NCI-H2081 (cell line): ENCODE measurements around the gene WARS2.
A peak's percentile ranks its signal among the peaks of the same experiment; 100 is the strongest.

Experiments
- DNase-seq, 2 experiments: peaks; one replicate each; lab custom pipeline; 2025; lab: John Stamatoyannopoulos, UW

Gene WARS2

GRCh38 chr1:119015547-119015946, 124.9 kb downstream of the WARS2 start:
- DNase-seq, result no peak

DNA sequence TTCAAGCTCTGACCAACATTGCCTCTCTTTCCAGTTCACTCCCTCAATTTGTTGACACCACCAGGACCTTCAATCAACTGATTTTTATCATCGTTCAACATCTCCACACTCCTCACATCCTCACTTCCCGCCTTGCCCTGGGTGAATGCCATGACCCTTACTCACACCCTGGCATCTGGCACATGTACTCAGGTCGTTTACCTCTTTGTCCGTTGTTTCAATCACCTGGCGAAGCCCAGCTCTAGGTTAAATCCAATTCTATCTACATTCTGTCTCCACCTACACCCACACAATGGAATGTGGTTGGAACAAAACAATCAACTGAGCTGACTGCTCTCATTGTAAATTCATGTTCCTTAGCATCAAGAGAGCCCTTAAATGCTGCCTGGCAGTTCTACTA, 128.1 kb downstream of the WARS2 start:
- DNase-seq, result no peak

DNA sequence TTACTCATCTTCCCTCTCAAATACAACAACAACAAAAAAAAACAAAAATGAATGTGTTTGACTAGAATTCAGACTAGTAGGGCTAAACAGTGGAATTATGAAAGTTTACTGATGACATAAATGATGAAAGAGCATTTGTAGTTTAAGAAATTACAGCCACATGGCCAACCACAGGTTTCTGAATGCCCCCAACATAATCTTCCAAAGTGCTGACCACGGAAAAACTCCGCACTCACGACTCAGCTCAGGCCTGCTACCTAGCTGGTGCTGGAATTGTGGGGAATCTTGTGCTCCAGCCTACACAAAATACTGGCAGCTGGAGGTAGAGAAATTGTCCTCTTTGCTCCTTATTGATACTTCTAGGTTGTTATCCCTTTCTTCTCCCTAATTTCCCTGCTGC, 128.7 kb downstream of the WARS2 start:
- no peak for DNase-seq

- DNase-seq, result no peak
These were observed 129.3 kb downstream of the WARS2 start for GRCh38 chr1:119011116-119011515.

DNA sequence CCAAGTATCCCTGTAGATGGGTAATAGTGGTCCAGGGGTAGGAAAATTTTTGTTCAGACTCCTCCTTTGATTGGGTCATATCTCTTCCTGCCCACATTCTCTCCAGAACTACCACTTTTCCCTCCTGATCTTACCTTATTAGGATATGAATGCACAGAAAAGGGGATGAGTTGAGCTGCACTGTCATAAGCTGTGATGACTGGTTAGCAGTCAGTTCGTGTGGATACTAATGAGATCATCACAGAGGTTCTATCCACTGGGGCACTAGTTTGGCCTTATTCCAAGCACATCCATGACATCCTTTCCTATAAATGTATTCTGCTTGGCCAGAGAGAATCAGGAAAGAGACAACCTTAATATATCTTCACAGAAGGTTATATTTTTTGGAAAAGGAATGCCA, 130.3 kb downstream of the WARS2 start:
- DNase-seq, result no peak

DNA sequence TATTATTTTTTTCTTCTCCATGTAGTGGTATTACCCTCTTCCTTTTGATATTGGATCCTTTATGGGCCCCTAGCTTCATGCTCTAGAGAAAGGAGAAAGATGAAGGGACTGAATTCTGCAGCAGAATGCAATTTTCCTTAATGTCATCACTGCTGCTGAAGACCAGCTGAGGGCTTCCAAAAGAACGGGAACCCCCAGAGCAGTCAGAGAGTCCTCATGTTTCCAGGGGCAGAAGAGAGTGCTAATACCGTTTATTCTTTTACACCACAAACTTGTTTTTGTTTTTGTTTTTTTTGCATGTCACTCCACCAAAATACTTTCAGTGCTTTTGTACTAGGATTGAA, 131.2 kb downstream of the WARS2 start:
- no peak for DNase-seq

DNA sequence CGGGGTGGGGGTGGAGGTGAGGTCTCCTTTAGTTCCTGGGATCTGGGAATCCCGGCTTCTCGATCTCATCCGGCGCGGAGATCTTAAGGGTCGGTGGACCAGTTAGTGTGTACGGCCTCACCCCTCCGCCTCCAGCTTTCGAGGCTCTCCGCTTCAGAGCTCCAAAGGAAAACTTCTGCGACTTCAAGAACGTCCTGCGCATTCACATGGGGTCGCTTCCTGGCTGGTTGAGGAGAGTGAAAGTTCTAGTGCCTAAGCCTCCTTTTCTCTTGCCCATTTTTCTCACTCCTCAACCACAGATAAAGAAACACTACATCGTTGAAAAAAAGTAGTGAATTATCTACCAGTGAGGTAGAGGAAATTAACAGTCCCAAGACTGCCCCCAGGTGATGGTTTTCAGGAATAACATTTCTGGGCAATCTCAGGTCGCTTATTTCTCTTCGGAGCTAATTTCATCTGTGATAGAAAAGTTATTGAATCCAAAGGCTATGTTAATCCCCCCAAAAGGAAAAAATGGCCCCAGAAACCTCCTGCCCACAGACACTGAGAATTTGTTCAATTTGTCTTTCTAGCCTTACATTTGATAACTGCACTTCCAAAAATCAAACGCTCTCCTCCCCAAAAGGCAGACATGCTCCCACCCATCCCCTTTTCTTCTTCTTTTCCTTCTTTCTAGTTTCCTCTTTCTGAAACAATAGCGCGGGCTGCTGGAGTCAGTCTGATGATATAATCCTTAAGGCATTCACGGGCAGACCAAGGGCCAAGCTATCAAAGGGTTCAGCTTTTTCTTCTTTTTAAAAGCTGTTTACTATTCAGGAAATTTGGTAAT, 131.8 kb downstream of the WARS2 start:
- DNase-seq, result peak; percentile 2 to 14

GRCh38 chr1:119007670-119008482, 132.6 kb downstream of the WARS2 start:
- DNase-seq, result no peak

- no peak for DNase-seq
These were observed 133.1 kb downstream of the WARS2 start for GRCh38 chr1:119007339-119007669.

- no peak for DNase-seq
These were observed 133.8 kb downstream of the WARS2 start for GRCh38 chr1:119006406-119007279.

DNA sequence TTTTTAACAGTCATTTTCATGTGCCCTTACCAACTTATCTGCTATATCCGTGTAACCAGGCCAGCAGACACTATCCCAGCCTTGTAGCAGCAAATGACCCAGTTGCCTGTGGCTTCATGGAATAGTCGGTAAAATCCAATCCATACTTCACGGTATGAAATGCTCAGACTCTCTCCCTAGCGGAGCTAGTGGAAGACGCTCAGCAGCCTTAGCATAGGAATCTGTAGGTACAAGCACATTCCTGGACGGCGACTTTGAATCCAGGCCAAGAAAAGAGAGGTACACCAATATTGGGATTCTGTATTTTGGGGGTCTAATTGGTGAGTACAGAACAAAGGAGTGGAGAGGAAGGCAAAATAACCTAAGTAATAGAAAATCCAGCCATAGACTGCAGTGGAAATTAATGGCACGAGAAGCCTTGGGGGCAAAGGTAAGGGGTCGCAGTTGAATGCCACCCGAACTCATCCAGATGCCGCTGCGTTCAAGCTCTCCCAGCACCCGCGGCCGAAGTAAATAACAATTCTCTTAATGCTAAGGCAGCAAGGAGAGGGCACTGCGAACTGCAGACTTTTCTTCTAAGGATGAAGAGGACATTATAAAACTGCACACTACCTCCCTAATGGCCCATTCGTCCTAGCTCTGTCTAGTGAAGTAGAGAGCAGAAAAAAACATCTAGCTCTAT, 134.6 kb downstream of the WARS2 start:
- DNase-seq, result no peak

GRCh38 chr1:119004781-119005180, 135.7 kb downstream of the WARS2 start:
- DNase-seq, result no peak

- DNase-seq, result no peak
These were observed 136.3 kb downstream of the WARS2 start for GRCh38 chr1:119004129-119004527.

DNA sequence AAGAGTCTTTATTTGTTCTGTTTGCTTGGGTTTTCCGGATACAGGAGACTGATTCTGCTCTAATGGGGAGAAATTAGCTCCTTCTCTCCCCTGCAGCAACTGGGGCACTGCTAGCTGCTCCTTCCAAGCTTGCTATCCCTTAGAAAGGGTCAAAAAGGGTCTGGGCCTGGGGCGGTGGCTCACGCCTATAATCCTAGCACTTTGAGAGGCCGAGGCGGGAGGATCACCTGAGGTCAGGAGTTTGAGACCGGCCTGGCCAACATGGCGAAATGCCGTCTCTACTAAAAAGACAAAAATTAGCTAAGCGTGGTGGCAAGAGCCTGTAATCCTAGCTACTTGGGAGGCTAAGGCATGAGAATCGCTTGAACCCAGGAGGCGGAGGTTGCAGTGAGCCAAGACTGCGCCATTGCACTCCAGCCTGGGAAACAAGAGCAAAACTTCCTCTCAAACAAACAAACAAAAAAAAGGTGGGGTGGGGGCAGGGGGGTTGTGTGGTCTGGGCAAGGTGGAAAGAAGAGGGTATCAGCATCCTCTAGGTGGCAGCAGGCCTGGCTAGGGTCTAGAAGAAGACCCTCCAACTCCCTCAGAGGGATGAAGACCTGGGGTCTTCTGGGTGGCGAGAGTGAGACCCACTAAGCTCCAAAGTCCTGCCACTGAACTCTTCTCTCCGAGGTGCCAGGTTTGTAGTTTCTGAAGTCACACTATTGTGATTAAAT, 136.9 kb downstream of the WARS2 start:
- DNase-seq, result no peak

DNA sequence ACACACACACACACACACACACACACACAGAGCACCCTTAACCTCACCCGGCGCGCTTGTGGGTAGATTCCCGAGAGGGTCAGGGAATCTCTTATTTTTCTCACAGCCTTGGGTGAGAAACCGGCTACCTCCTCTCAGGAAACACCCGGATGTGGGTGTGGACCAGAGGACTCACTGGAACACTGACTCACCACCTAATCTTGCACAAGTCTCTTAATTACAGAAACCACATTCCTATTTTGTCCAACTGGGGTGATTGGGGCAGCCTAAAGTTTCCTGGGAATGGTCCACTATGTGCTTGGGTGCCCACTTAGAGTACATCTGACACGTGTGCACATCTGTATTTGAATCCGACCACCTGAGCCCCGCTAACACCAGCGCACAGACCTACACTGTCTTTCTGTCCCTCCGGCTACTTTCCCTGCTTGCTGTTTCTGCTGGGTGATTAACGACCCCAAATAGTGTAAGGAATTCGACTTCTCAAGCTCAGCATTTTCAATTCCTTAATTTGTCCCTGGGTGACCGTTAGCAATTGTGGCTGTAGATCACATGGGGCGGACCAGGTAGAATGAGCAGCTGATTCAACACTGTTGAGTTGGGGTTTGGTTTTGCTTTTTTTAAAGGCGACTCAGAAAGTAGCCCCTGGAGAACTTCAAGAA, 138.3 kb downstream of the WARS2 start:
- DNase-seq, result no peak

DNA sequence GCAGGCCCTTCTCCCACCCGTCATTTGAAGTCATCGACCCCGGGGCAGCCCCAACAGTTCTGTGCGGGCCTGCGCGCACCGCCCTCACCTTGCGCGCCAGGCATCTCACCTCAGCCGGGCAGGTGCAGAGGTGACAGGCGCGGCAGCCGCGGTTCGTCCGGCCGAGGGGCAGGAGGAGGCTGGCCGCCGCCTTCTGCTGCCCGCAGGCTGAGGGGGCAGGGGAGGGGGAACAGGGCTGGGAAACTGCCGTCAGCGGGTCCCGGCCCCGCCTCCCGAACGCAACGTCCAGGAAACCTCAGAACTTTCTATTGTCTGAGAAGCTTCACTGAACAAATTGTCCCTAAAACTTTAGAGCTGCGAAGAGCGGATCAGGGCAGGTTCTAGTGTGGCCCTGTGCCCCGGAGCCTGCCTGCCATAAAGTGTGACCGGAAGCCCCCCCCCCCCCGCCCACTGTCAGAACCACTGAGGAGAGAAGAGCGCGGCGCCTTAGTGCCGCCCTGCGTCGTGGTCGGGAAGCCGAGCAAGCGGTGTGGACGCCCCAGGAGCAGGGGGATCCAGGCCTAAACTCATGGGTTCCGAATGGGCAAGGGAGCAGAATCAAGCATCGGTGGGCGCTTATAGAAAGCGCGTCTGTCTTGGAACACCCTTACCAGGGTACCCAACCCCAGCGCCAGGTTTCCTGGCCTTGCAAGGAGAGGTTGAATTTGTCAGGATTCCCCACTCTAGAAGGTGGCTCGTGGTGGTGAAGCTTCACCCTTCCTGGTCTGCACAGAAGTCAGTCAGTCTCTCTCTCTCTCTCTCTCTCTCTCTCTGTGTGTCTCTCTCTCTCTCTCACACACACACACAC, 139.0 kb downstream of the WARS2 start:
- DNase-seq, result no peak

- DNase-seq, result no peak
These were observed 139.9 kb downstream of the WARS2 start for GRCh38 chr1:119000371-119001180.

- no peak for DNase-seq
These were observed 140.9 kb downstream of the WARS2 start for GRCh38 chr1:118999348-119000071.
